Measurements from ENCODE around the gene TEKT5. TPM values are rescaled to one million over a fixed set of nuclear protein-coding genes. Genes with fewer than 3 reads are reported as not detected.
"Not testable (repeated sequence)": the region's sequence is repeated elsewhere in the genome, so short reads cannot be mapped to it uniquely, and the experiment has no call there.

The TEKT5 gene
- total RNA-seq, 3 donors from 2014 or later, result not detected

DNA sequence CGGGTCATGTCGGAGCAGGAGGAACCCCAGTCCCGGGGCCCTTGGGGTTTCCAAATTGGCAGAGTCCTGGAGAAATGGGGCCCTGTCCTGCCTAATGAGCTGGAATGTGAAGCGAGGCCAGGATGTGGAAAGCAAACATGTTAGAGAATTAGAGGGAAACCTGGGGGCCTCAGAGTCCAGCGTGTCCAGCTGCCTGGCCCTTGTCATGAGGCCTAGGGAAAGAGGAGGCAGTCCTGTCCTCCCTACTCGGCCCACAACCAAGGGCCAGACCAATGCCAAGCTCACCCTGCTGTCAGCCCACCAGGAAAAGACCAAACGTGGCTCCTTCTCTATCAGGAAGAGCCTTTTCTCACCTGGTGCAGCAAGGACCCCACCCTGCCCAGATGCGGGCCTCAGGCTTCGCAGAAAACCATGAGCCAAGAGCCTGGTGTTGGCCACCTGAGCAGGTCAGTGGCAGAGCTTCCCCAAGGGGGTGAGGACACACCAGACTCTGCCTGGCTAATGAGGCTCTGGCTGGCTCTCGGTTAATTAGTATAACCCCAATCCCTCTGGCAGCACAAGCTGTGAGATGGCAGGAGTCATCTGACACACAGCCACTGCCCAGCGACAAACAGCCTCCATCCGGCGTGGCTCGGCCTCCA is 10.1 kb downstream of the TEKT5 start:
- intact Hi-C loops (cut with DNase I; ENCODE audit: low total_unique reads), result no loop called here
- H3K4me3 ChIP-seq, result no peak overlapping the region
- no peaks in the 10 kb centered on the region for H3K36me3 ChIP-seq
- no peak overlapping the region for H3K27ac ChIP-seq
- H3K4me1 ChIP-seq, result no peaks in the 10 kb centered on the region
- TF ChIP-seq POLR2AphosphoS5 (IDR thresholded peaks at IDR 0.05) (no peak), POLR2A (IDR thresholded peaks at IDR 0.05) (no peak)
- TF ChIP-seq, protein P1, sequence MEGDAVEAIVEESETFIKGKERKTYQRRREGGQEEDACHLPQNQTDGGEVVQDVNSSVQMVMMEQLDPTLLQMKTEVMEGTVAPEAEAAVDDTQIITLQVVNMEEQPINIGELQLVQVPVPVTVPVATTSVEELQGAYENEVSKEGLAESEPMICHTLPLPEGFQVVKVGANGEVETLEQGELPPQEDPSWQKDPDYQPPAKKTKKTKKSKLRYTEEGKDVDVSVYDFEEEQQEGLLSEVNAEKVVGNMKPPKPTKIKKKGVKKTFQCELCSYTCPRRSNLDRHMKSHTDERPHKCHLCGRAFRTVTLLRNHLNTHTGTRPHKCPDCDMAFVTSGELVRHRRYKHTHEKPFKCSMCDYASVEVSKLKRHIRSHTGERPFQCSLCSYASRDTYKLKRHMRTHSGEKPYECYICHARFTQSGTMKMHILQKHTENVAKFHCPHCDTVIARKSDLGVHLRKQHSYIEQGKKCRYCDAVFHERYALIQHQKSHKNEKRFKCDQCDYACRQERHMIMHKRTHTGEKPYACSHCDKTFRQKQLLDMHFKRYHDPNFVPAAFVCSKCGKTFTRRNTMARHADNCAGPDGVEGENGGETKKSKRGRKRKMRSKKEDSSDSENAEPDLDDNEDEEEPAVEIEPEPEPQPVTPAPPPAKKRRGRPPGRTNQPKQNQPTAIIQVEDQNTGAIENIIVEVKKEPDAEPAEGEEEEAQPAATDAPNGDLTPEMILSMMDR (IDR thresholded peaks at IDR 0.05), result no peak
- DNase-seq (ENCODE audit: low spot score in 2 of 2), result no peak
- no peaks in the 10 kb centered on the region for H3K9me3 ChIP-seq
- H3K27me3 ChIP-seq, result no peaks in the 10 kb centered on the region

DNA sequence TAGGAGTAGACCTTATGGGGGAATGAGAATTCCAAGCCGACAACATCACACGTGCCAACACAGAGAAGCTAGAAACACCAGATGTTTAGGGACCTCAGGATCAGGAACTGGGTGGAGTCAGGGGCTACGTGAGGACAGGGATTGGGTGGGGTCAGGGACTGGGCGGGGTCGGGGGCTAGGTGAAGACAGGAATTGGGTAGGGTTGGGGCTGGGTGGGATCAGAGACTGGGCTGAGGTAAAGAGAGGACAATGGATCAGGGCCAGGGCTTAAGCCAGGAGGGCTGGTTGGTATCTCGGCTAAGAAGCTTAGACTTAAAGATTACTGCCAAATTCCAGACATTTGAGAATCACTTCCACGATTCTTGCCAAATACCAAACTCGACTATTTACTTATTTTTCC is 11.6 kb downstream of the TEKT5 start:
- Histone ChIP-seq H3K36me3 (no peaks in the 10 kb centered on the region), H3K27me3 (no peaks in the 10 kb centered on the region), H3K4me3 (no peak overlapping the region), H3K4me1 (no peaks in the 10 kb centered on the region), H3K9me3 (no peaks in the 10 kb centered on the region), H3K27ac (no peak overlapping the region)
- DNase-seq (ENCODE audit: low spot score in 2 of 2), result no peak
- intact Hi-C loops (cut with DNase I; ENCODE audit: low total_unique reads), result no loop called here
- TF ChIP-seq POLR2A (IDR thresholded peaks at IDR 0.05), result no peak

DNA sequence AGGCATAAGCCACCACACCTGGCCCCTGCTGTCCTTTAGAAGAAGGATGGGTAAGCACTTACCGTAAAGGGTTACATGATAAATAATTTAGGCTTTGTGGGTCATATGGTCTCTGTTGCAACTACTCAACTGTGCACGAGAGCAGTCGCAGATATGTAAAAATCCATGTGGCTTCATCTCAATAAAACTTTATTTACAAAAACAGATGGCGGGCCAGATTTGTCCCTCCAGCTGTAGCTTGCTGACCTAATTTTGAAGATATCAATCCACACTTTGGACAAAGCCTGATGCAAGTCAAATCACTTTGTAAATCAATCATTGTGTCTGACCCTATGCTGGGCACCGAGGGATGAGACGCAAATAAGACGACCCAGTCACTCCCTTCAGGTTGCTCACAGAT is 12.1 kb downstream of the TEKT5 start:
- TF ChIP-seq, protein P1 (IDR thresholded peaks at IDR 0.05), result no peak
- TF ChIP-seq POLR2A (IDR thresholded peaks at IDR 0.05) (no peak), POLR2AphosphoS5 (IDR thresholded peaks at IDR 0.05) (no peak)
- intact Hi-C loops (cut with DNase I; ENCODE audit: low total_unique reads), result no loop called here

DNA sequence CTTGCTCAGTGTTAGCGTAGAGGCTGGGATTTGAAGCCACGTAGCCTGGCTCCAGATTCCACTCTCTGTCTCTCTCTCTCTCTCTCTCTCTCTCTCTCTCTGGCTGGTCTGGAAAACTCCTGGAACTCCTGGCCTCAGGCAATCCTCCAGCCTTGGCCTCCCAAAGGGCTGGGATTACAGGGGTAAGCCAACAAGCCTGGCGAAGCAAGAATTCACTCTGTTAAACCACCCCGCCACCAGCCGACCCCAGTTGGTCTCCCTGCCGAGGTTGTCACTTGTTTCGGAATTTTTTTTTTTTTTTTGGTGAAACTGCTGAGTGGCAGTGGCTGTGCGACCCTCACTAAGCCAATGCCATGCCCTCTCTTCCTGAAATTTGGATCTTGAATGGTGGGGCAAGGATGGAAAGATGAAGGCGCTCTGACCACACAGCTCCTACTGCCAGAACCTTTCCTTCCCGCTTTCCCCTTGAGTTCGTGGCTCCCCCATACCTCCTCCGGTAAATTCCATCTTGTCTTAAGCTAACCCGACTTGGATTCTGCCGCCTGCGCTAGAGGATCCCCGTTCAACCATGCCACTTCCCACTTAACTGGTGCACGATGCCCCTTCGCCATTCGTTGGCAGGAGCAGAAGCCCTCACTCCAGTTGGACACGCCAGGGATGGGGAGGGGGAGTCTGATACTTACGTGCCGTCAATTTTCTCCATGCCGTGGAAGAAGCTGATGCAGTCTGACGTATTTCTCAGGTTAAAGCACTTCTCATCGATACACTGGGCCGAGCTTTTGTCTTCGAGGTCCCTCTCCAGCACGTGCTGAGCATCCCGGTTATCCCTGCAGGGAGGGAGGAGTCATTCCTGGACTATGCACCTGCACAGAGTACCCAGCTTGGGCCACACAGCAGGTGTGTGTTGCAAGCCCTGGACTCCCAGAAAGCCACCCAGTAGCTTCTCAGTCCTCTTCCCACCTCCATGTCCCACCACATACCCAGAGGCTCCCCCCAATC is 13.1 kb downstream of the TEKT5 start:
- Histone ChIP-seq H3K4me3 (no peak overlapping the region), H3K27me3 (no peaks in the 10 kb centered on the region), H3K9me3 (no peaks in the 10 kb centered on the region), H3K36me3 (no peaks in the 10 kb centered on the region), H3K27ac (no peak overlapping the region), H3K4me1 (no peaks in the 10 kb centered on the region)
- TF ChIP-seq POLR2A (IDR thresholded peaks at IDR 0.05), result no peak
- no peak for TF ChIP-seq POLR2AphosphoS5 (IDR thresholded peaks at IDR 0.05)
- TF ChIP-seq, protein P1 (IDR thresholded peaks at IDR 0.05), result no peak
- intact Hi-C loops (cut with DNase I; ENCODE audit: low total_unique reads), result no loop called here
- DNase-seq (ENCODE audit: low spot score in 2 of 2), result no peak

More for the DNA sequence above, 12.1 kb downstream of the TEKT5 start:
- no peak overlapping the region for H3K27ac ChIP-seq
- DNase-seq (ENCODE audit: low spot score in 2 of 2), result no peak
- H3K36me3 ChIP-seq, result no peaks in the 10 kb centered on the region
- H3K4me1 ChIP-seq, result no peaks in the 10 kb centered on the region
- no peaks in the 10 kb centered on the region for H3K27me3 ChIP-seq
- no peaks in the 10 kb centered on the region for H3K9me3 ChIP-seq
- H3K4me3 ChIP-seq, result no peak overlapping the region

DNA sequence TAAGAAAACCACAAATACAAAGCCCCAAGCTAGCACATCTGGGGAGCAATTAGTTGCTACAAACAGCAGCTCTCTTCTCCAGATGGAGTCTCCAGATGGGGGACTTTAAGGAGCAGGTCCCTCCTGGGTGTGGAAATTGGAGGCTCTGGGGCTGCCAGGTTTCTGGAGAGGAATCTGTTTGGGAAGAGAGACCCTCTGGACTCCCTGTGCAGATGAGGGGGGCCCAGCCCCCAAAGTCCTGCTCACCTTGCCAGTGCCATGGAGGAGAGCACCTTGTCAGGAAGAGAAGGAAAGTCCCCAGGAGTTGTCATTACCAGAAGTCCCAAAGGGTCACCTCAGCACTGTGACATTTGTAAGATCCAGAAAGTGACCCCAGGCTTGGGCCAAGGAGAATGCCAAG is 14.8 kb downstream of the TEKT5 start:
- no peaks in the 10 kb centered on the region for H3K4me1 ChIP-seq
- intact Hi-C loops (cut with DNase I; ENCODE audit: low total_unique reads), result no loop called here
- no peaks in the 10 kb centered on the region for H3K9me3 ChIP-seq
- TF ChIP-seq POLR2A (IDR thresholded peaks at IDR 0.05) (no peak), POLR2AphosphoS5 (IDR thresholded peaks at IDR 0.05) (no peak)
- TF ChIP-seq, protein P1 (IDR thresholded peaks at IDR 0.05), result no peak
- no peaks in the 10 kb centered on the region for H3K27me3 ChIP-seq
- H3K27ac ChIP-seq, result no peak overlapping the region
- no peak overlapping the region for H3K4me3 ChIP-seq
- no peak for DNase-seq (ENCODE audit: low spot score in 2 of 2)
- H3K36me3 ChIP-seq, result no peaks in the 10 kb centered on the region

DNA sequence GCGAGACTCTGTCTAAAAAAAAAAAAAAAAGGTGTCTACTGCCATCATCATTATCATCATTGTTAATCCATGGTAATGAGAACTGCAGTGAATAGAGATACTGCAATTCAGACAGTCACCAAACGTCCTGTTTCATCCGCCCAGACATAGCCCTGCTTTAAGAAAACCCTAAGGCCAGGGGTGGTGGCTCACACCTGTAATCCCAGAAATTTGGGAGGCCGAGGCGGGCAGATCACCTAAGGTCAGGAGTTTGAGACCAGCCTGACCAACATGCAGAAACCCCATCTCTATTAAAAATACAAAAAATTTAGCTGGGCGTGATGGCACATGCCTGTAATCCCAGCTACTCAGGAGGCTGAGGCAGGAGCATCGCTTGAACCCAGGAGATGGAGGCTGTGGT is 15.3 kb downstream of the TEKT5 start:
- intact Hi-C loops (cut with DNase I; ENCODE audit: low total_unique reads); H3K36me3 ChIP-seq; H3K4me3 ChIP-seq; H3K27me3 ChIP-seq; DNase-seq (ENCODE audit: low spot score in 2 of 2); H3K27ac ChIP-seq; H3K4me1 ChIP-seq; H3K9me3 ChIP-seq: not testable (repeated sequence)

Measured in breast epithelium (tissue), 4 donors.